ENCODE results near the gene CTDSPL. TPM values are rescaled to one million over a fixed set of nuclear protein-coding genes. Genes with fewer than 3 reads are reported as not detected.
A peak's percentile ranks its signal among the peaks of the same experiment; 100 is the strongest.

The CTDSPL gene
- total and polyA plus RNA-seq, 2 donors from 2014 or later = 55.9 to 78.3 TPM

- peak in 1 of 5 donors; percentile 35 for DNase-seq
- H3K9me3 ChIP-seq (ENCODE audit: control insufficient read depth in 2 of 3, insufficient read depth in 1 of 3, low read length in 3 of 3) = no peaks in the 10 kb centered on the region
- H3K9ac ChIP-seq (ENCODE audit: low read length in 3 of 3) = peak overlapping the region in 1 of 3 donors; percentile 24
- H3K4me1 ChIP-seq (ENCODE audit: control insufficient read depth in 2 of 3, insufficient read depth in 2 of 3, low read depth in 1 of 3, low read length in 3 of 3) = peaks cover 21 to 58% (median 48%) of the 10 kb centered on the region in 3 donors
- TF ChIP-seq, protein P1, sequence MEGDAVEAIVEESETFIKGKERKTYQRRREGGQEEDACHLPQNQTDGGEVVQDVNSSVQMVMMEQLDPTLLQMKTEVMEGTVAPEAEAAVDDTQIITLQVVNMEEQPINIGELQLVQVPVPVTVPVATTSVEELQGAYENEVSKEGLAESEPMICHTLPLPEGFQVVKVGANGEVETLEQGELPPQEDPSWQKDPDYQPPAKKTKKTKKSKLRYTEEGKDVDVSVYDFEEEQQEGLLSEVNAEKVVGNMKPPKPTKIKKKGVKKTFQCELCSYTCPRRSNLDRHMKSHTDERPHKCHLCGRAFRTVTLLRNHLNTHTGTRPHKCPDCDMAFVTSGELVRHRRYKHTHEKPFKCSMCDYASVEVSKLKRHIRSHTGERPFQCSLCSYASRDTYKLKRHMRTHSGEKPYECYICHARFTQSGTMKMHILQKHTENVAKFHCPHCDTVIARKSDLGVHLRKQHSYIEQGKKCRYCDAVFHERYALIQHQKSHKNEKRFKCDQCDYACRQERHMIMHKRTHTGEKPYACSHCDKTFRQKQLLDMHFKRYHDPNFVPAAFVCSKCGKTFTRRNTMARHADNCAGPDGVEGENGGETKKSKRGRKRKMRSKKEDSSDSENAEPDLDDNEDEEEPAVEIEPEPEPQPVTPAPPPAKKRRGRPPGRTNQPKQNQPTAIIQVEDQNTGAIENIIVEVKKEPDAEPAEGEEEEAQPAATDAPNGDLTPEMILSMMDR (IDR thresholded peaks at IDR 0.05; ENCODE audit: borderline replicate concordance, extremely low read depth, insufficient read depth) = no peak
- intact Hi-C loops (cut with DNase I) = loop anchor here (10.0 kb wide), 1 partner anchor 108 kb away; no protein-coding TSS in a partner anchor
- H3K27me3 ChIP-seq (ENCODE audit: control insufficient read depth, insufficient read depth, low read length) = no peaks in the 10 kb centered on the region
- H3K27ac ChIP-seq (ENCODE audit: low read depth in 2 of 2, low read length in 2 of 2) = peak overlapping the region; percentile 58 to 71
- FAIRE-seq = no peak
- no peaks in the 10 kb centered on the region for H3K36me3 ChIP-seq (ENCODE audit: control insufficient read depth in 2 of 3, insufficient read depth in 3 of 3, low read length in 3 of 3)
- peak overlapping the region in 1 of 3 donors; percentile 4 for H3K4me3 ChIP-seq (ENCODE audit: low read length in 3 of 3)
Observed at GRCh38 chr3:37963016-37963415, 101.3 kb downstream of the CTDSPL start.

DNA sequence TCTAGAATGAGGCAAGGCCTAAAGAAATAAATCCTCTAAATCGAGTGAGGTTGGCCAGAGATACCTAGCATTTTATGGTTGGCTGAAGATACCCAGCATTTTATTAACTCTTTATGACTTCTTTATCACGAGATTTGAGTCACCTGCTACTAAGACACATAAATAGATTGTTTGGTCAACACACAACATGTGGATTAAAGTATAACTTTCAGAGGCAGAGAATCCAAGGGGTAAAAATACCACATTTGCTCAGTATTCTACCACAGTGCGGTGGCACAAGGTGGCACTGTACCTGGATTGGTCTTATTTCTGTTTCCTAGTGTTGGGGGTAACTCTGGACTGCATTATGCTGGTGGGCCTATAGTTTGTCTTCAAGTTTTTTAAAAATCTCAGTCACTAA, 102.0 kb downstream of the CTDSPL start:
- H3K27me3 ChIP-seq (ENCODE audit: control insufficient read depth, insufficient read depth, low read length) = no peaks in the 10 kb centered on the region
- no peak overlapping the region for H3K4me3 ChIP-seq (ENCODE audit: low read length in 3 of 3)
- peak overlapping the region; percentile 58 to 71 for H3K27ac ChIP-seq (ENCODE audit: low read depth in 2 of 2, low read length in 2 of 2)
- DNase-seq (peak in 1 of 5 donors; percentile 39), FAIRE-seq (no peak)
- H3K9me3 ChIP-seq (ENCODE audit: control insufficient read depth in 2 of 3, insufficient read depth in 1 of 3, low read length in 3 of 3) = no peaks in the 10 kb centered on the region
- peak overlapping the region in 1 of 3 donors; percentile 23 for H3K9ac ChIP-seq (ENCODE audit: low read length in 3 of 3)
- H3K4me1 ChIP-seq (ENCODE audit: control insufficient read depth in 2 of 3, insufficient read depth in 2 of 3, low read depth in 1 of 3, low read length in 3 of 3) = peaks cover 21 to 59% (median 50%) of the 10 kb centered on the region in 3 donors
- TF ChIP-seq, protein P1 (IDR thresholded peaks at IDR 0.05; ENCODE audit: borderline replicate concordance, extremely low read depth, insufficient read depth) = no peak
- intact Hi-C loops (cut with DNase I) = loop anchor here (10.0 kb wide), 1 partner anchor 109 kb away; no protein-coding TSS in a partner anchor
- no peaks in the 10 kb centered on the region for H3K36me3 ChIP-seq (ENCODE audit: control insufficient read depth in 2 of 3, insufficient read depth in 3 of 3, low read length in 3 of 3)

GRCh38 chr3:37964146-37964545, 102.5 kb downstream of the CTDSPL start:
- intact Hi-C loops (cut with DNase I) = loop anchor here (10.0 kb wide), 1 partner anchor 109 kb away; no protein-coding TSS in a partner anchor
- H3K9me3 ChIP-seq (ENCODE audit: control insufficient read depth in 2 of 3, insufficient read depth in 1 of 3, low read length in 3 of 3) = no peaks in the 10 kb centered on the region
- H3K4me1 ChIP-seq (ENCODE audit: control insufficient read depth in 2 of 3, insufficient read depth in 2 of 3, low read depth in 1 of 3, low read length in 3 of 3) = peaks cover 21 to 54% (median 49%) of the 10 kb centered on the region in 3 donors
- TF ChIP-seq, protein P1 (IDR thresholded peaks at IDR 0.05; ENCODE audit: borderline replicate concordance, extremely low read depth, insufficient read depth) = no peak
- H3K36me3 ChIP-seq (ENCODE audit: control insufficient read depth in 2 of 3, insufficient read depth in 3 of 3, low read length in 3 of 3) = no peaks in the 10 kb centered on the region
- H3K27ac ChIP-seq (ENCODE audit: low read depth in 2 of 2, low read length in 2 of 2) = peak overlapping the region; percentile 63 to 78
- FAIRE-seq (no peak), DNase-seq (no peak)
- peak overlapping the region in 2 of 3 donors; percentile 2 to 13 for H3K9ac ChIP-seq (ENCODE audit: low read length in 3 of 3)
- H3K4me3 ChIP-seq (ENCODE audit: low read length in 3 of 3) = peak overlapping the region in 2 of 3 donors; percentile 17 to 19
- H3K27me3 ChIP-seq (ENCODE audit: control insufficient read depth, insufficient read depth, low read length) = no peaks in the 10 kb centered on the region

Data from kidney (tissue), 14 donors.